Ishikawa (cell line): ENCODE measurements around the gene GIMAP8.

ENCODE experiments used
- CEBPB ChIP-seq: IDR thresholded peaks from 2 replicates; pipeline ENCODE4 v1.6.1; 2012
- EP300 ChIP-seq: IDR thresholded peaks from 2 replicates; pipeline ENCODE4 v1.6.1; 2012; ENCODE audit warnings: borderline replicate concordance
- FOXM1 ChIP-seq: IDR thresholded peaks from 2 replicates; pipeline ENCODE4 v1.6.1; 2012; ENCODE audit warnings: low read depth, borderline replicate concordance
- RAD21 ChIP-seq: IDR thresholded peaks from 2 replicates; pipeline ENCODE4 v1.6.1; 2012; ENCODE audit warnings: low read depth
- TCF12 ChIP-seq: IDR thresholded peaks from 2 replicates; pipeline ENCODE4 v1.6.1; 2012; ENCODE audit warnings: low read depth
- TEAD4 ChIP-seq: IDR thresholded peaks from 2 replicates; pipeline ENCODE4 v1.6.1; 2012
- YY1 ChIP-seq: IDR thresholded peaks from 2 replicates; pipeline ENCODE4 v1.6.1; 2012; ENCODE audit warnings: low read depth

- no peak for TF ChIP-seq EP300
- TF ChIP-seq RAD21, result no peak
- no peak for TF ChIP-seq FOXM1
- TF ChIP-seq YY1, result no peak
- TF ChIP-seq TCF12, result no peak
- no peak for TF ChIP-seq CEBPB
- TF ChIP-seq TEAD4, result no peak
These were observed 37.2 kb downstream of the GIMAP8 start for GRCh38 chr7:150487625-150488024.
